Glutamatergic neuron (in vitro differentiated cells): ENCODE data around the gene NPW. TPM values are rescaled to one million over a fixed set of nuclear protein-coding genes. Genes with fewer than 3 reads are reported as not detected.

Experiments used
- DNase-seq: peaks from one replicate; pipeline ENCODE4 v3.0.0; 2022
- H3K27ac Mint-ChIP-seq: one replicate; pipeline ENCODE4 v1.8.0; 2020; ENCODE audit warnings: mild to moderate bottlenecking, mixed read lengths, inconsistent platforms; ENCODE audit not compliant: unreplicated experiment
- H3K27me3 Mint-ChIP-seq: one replicate; pipeline ENCODE4 v1.8.0; 2020; ENCODE audit warnings: mild to moderate bottlenecking, moderate library complexity, mixed read lengths, inconsistent platforms; ENCODE audit not compliant: unreplicated experiment
- H3K36me3 Mint-ChIP-seq: one replicate; pipeline ENCODE4 v1.8.0; 2020; ENCODE audit warnings: mild to moderate bottlenecking, mixed read lengths, inconsistent platforms; ENCODE audit not compliant: unreplicated experiment
- H3K4me1 Mint-ChIP-seq: one replicate; pipeline ENCODE4 v1.8.0; 2020; ENCODE audit warnings: mild to moderate bottlenecking, low read depth, mixed read lengths, inconsistent platforms; ENCODE audit not compliant: unreplicated experiment
- H3K4me3 Mint-ChIP-seq: one replicate; pipeline ENCODE4 v1.8.0; 2020; ENCODE audit warnings: mild to moderate bottlenecking, mixed read lengths, inconsistent platforms; ENCODE audit not compliant: unreplicated experiment
- H3K9me3 Mint-ChIP-seq: one replicate; pipeline ENCODE4 v1.8.0; 2020; ENCODE audit warnings: mild to moderate bottlenecking, moderate library complexity, mixed read lengths, inconsistent platforms; ENCODE audit not compliant: unreplicated experiment
- CTCF ChIP-seq: fragments of 200-600 bp; sonication (generic); IDR thresholded peaks from one replicate; pipeline ENCODE4 v1.5.0; 2021; ENCODE audit not compliant: partially characterized antibody, unreplicated experiment
- total RNA-seq: library from RNA; stranded (reverse); fragmentation: NEBNext Ultra II Directional; extraction: Animal tissue kit (Norgen Biotek cat#: 25700); gene quantifications from one replicate; pipeline ENCODE4 v1.2.1, GENCODE V29; 2021; ENCODE audit not compliant: unreplicated experiment

NPW gene
- total RNA-seq, 1 donor from 2014 or later = 0.91 TPM

GRCh38 chr16:2040787-2041522 is 21.4 kb downstream of the NPW start:
- H3K4me1 Mint-ChIP-seq = peaks cover 8% of the 10 kb centered on the region
- H3K27me3 Mint-ChIP-seq = peaks cover 7% of the 10 kb centered on the region
- H3K27ac Mint-ChIP-seq = peak overlapping the region; percentile 70
- H3K9me3 Mint-ChIP-seq = peaks cover 8% of the 10 kb centered on the region
- H3K36me3 Mint-ChIP-seq = no peaks in the 10 kb centered on the region
- H3K4me3 Mint-ChIP-seq = no peak overlapping the region
- DNase-seq = peak; percentile 26
- TF ChIP-seq CTCF = no peak

- Mint-ChIP-seq H3K9me3 (peaks cover 7% of the 10 kb centered on the region), H3K4me1 (peaks cover 11% of the 10 kb centered on the region), H3K4me3 (no peak overlapping the region), H3K27ac (no peak overlapping the region), H3K36me3 (no peaks in the 10 kb centered on the region), H3K27me3 (peaks cover 9% of the 10 kb centered on the region)
- no peak for TF ChIP-seq CTCF
- peak; percentile 20 for DNase-seq
These were observed 22.8 kb downstream of the NPW start for GRCh38 chr16:2042171-2042985.

GRCh38 chr16:2042986-2043666 is 23.5 kb downstream of the NPW start:
- no peak for TF ChIP-seq CTCF
- H3K36me3 Mint-ChIP-seq = no peaks in the 10 kb centered on the region
- DNase-seq = peak; percentile 13
- H3K27ac Mint-ChIP-seq = no peak overlapping the region
- H3K4me3 Mint-ChIP-seq = no peak overlapping the region
- H3K27me3 Mint-ChIP-seq = peaks cover 9% of the 10 kb centered on the region
- peaks cover 7% of the 10 kb centered on the region for H3K9me3 Mint-ChIP-seq
- peaks cover 10% of the 10 kb centered on the region for H3K4me1 Mint-ChIP-seq

GRCh38 chr16:2043667-2044451 is 24.3 kb downstream of the NPW start:
- Mint-ChIP-seq H3K27ac (no peak overlapping the region), H3K27me3 (peaks cover 9% of the 10 kb centered on the region), H3K4me1 (peaks cover 16% of the 10 kb centered on the region), H3K36me3 (no peaks in the 10 kb centered on the region), H3K4me3 (no peak overlapping the region), H3K9me3 (peaks cover 8% of the 10 kb centered on the region)
- peak; percentile 20 for DNase-seq
- no peak for TF ChIP-seq CTCF
